Muscle layer of duodenum (tissue), 2 donors: ENCODE results near the gene ZNF512B.

Experiments
- H3K27ac ChIP-seq: one replicate; pipeline ENCODE4 v1.7.0; 2013; ENCODE audit warnings: mild to moderate bottlenecking, low read length
- H3K27me3 ChIP-seq: one replicate; pipeline ENCODE4 v1.7.0; 2013; ENCODE audit warnings: low read depth, mild to moderate bottlenecking, control low read depth, low read length
- H3K36me3 ChIP-seq, 2 donors: one replicate each; pipeline ENCODE4 v1.7.0; 2013; ENCODE audit warnings: low read length in 2 of 2, control low read depth in 1 of 2, mild to moderate bottlenecking in 1 of 2; ENCODE audit not compliant: insufficient read depth in 2 of 2, control insufficient read depth in 1 of 2
- H3K4me1 ChIP-seq, 2 donors: one replicate each; pipeline ENCODE4 v1.7.0; 2013; ENCODE audit warnings: low read length in 2 of 2, mild to moderate bottlenecking in 2 of 2, control low read depth in 1 of 2, moderate library complexity in 1 of 2; ENCODE audit not compliant: insufficient read depth in 2 of 2, control insufficient read depth in 1 of 2
- H3K4me3 ChIP-seq, 2 donors: one replicate each; pipeline ENCODE4 v1.7.0; 2013; ENCODE audit warnings: low read length in 2 of 2, low read depth in 1 of 2, mild to moderate bottlenecking in 1 of 2
- H3K9me3 ChIP-seq, 2 donors: one replicate each; pipeline ENCODE4 v1.7.0; 2013; ENCODE audit warnings: low read length in 2 of 2, control low read depth in 1 of 2, mild to moderate bottlenecking in 1 of 2; ENCODE audit not compliant: control insufficient read depth in 1 of 2
- donor health status: healthy.

Gene ZNF512B

DNA sequence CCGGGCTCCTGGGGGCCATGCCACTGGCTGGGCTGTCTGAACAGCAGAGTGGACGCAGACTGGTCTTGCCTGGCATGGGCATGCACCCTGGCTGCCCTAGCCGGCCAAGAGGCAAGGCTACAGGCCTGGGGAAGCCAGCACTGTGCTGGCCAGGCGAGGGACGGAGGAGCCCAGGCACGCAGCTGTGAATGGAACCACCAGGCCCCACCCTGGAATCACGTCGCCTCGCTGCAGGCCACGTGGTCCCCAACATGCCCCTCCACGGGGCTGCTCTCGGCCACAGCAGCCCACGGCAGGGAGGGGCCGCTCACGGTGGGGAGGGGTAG lies 17.6 kb downstream of the ZNF512B start:
- Histone ChIP-seq H3K9me3 (no peaks in the 10 kb centered on the region), H3K4me1 (peaks cover 27 to 86% of the 10 kb centered on the region in 2 donors), H3K27me3 (no peaks in the 10 kb centered on the region), H3K27ac (no peak overlapping the region), H3K4me3 (no peak overlapping the region), H3K36me3 (no peaks in the 10 kb centered on the region)

- Histone ChIP-seq H3K36me3 (no peaks in the 10 kb centered on the region), H3K4me3 (peak overlapping the region in 1 of 2 donors; percentile 34), H3K27me3 (no peaks in the 10 kb centered on the region), H3K27ac (no peak overlapping the region), H3K9me3 (no peaks in the 10 kb centered on the region), H3K4me1 (peaks cover 27 to 83% of the 10 kb centered on the region in 2 donors)
These were observed 18.1 kb downstream of the ZNF512B start for GRCh38 chr20:63951398-63952209.

DNA sequence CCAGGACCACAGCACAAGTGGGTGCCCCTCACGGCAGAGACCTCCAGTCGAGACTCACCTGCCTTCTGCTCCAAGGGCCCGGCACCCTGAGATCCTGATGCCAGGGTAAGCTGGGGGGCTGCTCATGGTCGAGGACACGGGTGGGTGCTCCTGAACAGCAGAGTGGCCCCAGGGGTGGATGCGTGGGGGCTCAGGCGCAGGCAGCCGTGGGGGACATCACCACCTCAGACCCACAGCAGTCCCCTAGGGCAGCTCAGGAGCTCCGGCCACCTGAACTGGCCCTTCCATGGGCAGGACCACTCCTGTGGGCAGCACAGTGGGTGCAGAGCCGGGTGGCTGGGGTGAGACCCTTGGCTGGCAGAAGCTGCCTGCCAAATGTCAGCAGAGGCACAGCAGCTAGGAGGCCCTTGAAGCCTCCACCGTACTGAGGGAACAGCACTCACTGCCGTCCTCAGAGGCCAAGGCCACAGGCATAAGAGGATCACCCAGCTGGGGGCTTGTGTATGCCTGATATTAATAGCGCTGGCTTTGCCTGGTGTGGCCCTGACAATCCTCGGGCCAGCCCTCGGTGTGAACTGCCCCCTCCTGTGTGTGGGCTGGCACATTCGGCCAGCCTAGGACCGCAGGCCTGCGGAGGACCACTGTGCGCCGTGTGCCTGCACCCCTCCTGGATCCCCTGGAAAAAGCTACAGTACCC lies 18.9 kb downstream of the ZNF512B start:
- H3K27ac ChIP-seq, result no peak overlapping the region
- H3K27me3 ChIP-seq, result no peaks in the 10 kb centered on the region
- H3K4me1 ChIP-seq, result peaks cover 27 to 83% of the 10 kb centered on the region in 2 donors
- H3K4me3 ChIP-seq, result peak overlapping the region in 1 of 2 donors; percentile 34
- H3K9me3 ChIP-seq, result no peaks in the 10 kb centered on the region
- peaks cover 0 to 4% of the 10 kb centered on the region in 2 donors for H3K36me3 ChIP-seq

DNA sequence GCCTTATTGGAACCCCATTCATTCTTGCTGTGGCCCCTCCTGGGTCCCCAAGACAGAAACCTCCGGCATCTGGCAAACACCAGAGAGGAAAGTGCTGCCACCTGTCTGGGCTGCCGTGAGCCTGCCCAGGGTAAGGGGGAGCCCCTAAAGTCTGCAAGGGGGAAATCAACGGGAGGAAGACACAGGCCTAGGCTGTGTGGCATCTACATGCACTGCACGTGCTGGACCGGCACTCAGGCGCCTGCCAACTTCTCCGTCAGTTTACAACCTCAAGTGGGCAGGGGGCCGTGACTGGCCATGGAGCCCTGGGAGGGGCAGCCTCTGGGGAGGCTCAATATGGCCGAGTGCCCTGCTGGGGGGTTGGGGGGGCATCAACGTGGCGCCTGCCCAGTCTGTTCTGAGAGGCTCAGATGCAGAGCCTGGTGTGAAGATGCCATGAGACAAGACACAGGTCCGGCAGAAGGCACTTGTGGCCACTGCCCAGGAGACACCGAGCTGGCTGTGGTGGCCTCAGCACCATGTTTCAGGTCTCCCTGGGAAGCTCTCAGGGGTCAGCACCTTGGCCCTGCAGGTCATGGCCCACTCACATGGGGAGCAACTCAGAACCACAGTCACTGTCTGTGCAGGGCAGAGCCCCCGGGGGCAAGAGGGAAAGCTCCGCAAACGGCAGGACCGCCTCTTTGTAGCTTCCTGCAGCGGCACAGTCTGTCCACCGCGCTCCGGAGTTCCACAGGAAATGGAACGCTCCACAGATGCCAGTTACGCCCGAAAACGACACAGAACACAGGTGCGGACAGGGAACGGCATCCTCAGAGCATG lies 21.9 kb downstream of the ZNF512B start:
- no peaks in the 10 kb centered on the region for H3K9me3 ChIP-seq
- H3K4me1 ChIP-seq, result peaks cover 18 to 58% of the 10 kb centered on the region in 2 donors
- H3K27me3 ChIP-seq, result no peaks in the 10 kb centered on the region
- no peak overlapping the region for H3K27ac ChIP-seq
- H3K4me3 ChIP-seq, result peak overlapping the region in 1 of 2 donors; percentile 11
- H3K36me3 ChIP-seq, result peaks cover 16 to 34% of the 10 kb centered on the region in 2 donors

- Histone ChIP-seq H3K27me3 (no peaks in the 10 kb centered on the region), H3K4me1 (peaks cover 18 to 51% of the 10 kb centered on the region in 2 donors), H3K9me3 (no peaks in the 10 kb centered on the region), H3K4me3 (no peak overlapping the region), H3K27ac (no peak overlapping the region), H3K36me3 (peaks cover 16 to 37% of the 10 kb centered on the region in 2 donors)
These were observed 22.6 kb downstream of the ZNF512B start for GRCh38 chr20:63946986-63947637.

GRCh38 chr20:63945921-63946920 lies 23.5 kb downstream of the ZNF512B start:
- Histone ChIP-seq H3K36me3 (peaks cover 16 to 37% of the 10 kb centered on the region in 2 donors), H3K9me3 (no peaks in the 10 kb centered on the region), H3K4me1 (peaks cover 18 to 42% of the 10 kb centered on the region in 2 donors), H3K4me3 (no peak overlapping the region), H3K27me3 (no peaks in the 10 kb centered on the region), H3K27ac (no peak overlapping the region)

- Histone ChIP-seq H3K27ac (no peak overlapping the region), H3K4me3 (no peak overlapping the region), H3K4me1 (peaks cover 11 to 31% of the 10 kb centered on the region in 2 donors), H3K36me3 (peaks cover 16 to 47% of the 10 kb centered on the region in 2 donors), H3K27me3 (no peaks in the 10 kb centered on the region), H3K9me3 (no peaks in the 10 kb centered on the region)
These were observed 24.6 kb downstream of the ZNF512B start for GRCh38 chr20:63945031-63945658.

DNA sequence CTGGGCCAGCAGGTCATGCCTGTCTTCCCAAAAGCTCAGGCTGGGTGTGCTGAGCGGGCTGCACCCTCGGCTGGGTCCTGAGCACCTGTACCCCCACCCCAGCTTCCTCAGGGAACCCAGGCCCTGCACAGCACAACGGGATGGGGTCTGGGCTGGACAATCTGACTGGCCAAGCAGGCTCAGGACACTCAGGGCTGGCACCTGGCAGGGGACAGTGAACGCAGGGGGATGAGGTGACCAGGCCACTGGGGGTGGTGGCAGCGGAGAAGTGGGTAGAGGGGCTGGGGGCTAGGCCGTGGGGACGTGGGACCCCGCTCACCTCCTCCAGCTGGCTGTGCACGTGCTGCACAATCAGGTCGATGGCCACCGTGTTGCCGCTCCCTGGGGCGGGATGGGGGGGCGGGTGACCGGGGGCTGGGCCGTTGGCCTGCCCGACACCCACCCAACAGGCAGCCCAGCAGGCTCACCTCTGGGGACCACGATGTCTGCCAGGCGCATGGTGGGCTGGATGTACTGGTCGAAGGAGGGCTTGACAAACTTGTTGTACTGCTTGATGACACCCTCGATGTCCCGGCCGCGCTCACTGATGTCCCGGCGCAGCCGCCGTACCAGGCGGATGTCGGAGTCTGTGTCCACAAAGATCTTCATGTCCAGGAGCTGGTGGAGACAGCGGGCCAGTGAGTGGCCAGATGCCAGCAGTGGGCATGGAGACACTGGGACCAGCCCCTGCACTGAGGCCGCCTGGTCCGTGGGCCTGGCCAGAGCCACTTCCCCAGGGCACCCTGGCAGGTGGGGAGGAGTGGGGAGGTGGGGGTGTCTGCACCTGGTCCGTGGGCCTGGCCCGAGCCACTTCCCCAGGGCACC lies 25.4 kb downstream of the ZNF512B start:
- Histone ChIP-seq H3K4me3 (no peak overlapping the region), H3K9me3 (no peaks in the 10 kb centered on the region), H3K36me3 (peaks cover 16 to 53% of the 10 kb centered on the region in 2 donors), H3K27ac (no peak overlapping the region), H3K27me3 (no peaks in the 10 kb centered on the region), H3K4me1 (peaks cover 6 to 23% of the 10 kb centered on the region in 2 donors)

DNA sequence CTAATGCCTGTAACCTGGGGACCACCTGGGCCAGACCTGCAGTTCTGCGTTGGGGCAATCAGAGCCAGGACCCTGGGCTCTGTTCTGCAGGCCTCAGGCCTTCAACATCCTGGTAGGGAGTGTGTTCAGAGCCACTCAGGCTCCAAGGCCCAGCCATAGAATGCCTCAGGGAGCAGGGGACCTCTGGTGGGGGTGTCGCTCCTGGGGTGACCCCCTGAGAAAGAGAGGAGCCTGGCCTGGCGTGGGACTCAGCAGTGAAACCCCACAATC lies 26.0 kb downstream of the ZNF512B start:
- no peak overlapping the region for H3K27ac ChIP-seq
- H3K4me1 ChIP-seq, result peaks cover 2 to 17% of the 10 kb centered on the region in 2 donors

More for the DNA sequence above, 26.0 kb downstream of the ZNF512B start:
- Histone ChIP-seq H3K36me3 (peaks cover 16 to 58% of the 10 kb centered on the region in 2 donors), H3K4me3 (no peak overlapping the region), H3K27me3 (no peaks in the 10 kb centered on the region), H3K9me3 (no peaks in the 10 kb centered on the region)
